HL-60 (cell line): ENCODE results near the gene XPC.

Source experiments
- DNase-seq, 2 experiments: peaks; one replicate each; pipeline ENCODE4 v3.0.0-alpha.2; 2010 to 2020; ENCODE audit warnings: low read depth in 1 of 2, low spot score in 1 of 2
- H3K27ac ChIP-seq: fragments of 250-450 bp; sonication (Bioruptor Pico); replicated peaks from 2 replicates; pipeline ENCODE4 v1.5.1; 2020; ENCODE audit warnings: mild to moderate bottlenecking, moderate library complexity
- H3K27me3 ChIP-seq: fragments of 250-450 bp; sonication (Bioruptor Pico); 2 replicates; pipeline ENCODE4 v1.5.1; 2021; ENCODE audit warnings: mild to moderate bottlenecking, moderate library complexity; ENCODE audit not compliant: insufficient read depth, poor library complexity, severe bottlenecking
- H3K4me3 ChIP-seq: replicated peaks from 2 replicates; pipeline ENCODE4 v1.5.1; 2011; ENCODE audit warnings: mild to moderate bottlenecking, control low read depth, low read length; ENCODE audit not compliant: insufficient read depth
- GABPA ChIP-seq: IDR thresholded peaks from 2 replicates; pipeline ENCODE4 v1.6.1; 2012; ENCODE audit warnings: low read depth
- POLR2AphosphoS5 ChIP-seq: IDR thresholded peaks from 2 replicates; pipeline ENCODE4 v1.6.1; 2012; ENCODE audit warnings: low read depth
- SPI1 ChIP-seq: IDR thresholded peaks from 2 replicates; pipeline ENCODE4 v1.6.1; 2012; ENCODE audit warnings: low read depth, mild to moderate bottlenecking, borderline replicate concordance
- TF ChIP-seq, protein P1 (sequence below): IDR thresholded peaks from 2 replicates; pipeline ENCODE4 v1.6.1; 2012; ENCODE audit warnings: low read depth; ENCODE audit not compliant: insufficient replicate concordance
- TF ChIP-seq, protein P2 (sequence below): IDR thresholded peaks from one replicate; pipeline ENCODE4 v1.5.1; 2011; ENCODE audit warnings: low read length, control low read depth, inconsistent platforms; ENCODE audit not compliant: insufficient read depth

The XPC gene

DNA sequence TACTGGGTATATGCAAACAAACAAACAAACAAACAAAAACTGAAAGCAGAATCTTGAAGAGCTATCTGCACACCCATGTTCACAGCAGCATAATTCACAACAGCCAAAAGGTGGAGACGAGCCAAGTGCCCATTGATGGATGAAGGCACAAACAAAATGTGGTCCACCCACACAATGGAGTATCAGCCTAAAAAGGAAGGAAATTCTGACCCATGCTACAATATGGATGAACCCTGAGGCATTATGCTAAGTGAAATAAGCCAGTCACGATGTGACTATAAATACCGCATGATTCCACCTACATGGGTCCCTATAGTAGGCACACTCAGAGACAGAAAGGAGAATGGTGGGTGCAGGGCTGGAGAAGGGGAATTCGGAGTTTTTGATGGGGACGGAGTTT lies 24.1 kb downstream of the XPC start:
- no peak overlapping the region for H3K27ac ChIP-seq
- H3K27me3 ChIP-seq: no peaks in the 10 kb centered on the region
- DNase-seq: no peak
- TF ChIP-seq POLR2AphosphoS5 (no peak), SPI1 (no peak), GABPA (no peak)
- TF ChIP-seq, protein P1, sequence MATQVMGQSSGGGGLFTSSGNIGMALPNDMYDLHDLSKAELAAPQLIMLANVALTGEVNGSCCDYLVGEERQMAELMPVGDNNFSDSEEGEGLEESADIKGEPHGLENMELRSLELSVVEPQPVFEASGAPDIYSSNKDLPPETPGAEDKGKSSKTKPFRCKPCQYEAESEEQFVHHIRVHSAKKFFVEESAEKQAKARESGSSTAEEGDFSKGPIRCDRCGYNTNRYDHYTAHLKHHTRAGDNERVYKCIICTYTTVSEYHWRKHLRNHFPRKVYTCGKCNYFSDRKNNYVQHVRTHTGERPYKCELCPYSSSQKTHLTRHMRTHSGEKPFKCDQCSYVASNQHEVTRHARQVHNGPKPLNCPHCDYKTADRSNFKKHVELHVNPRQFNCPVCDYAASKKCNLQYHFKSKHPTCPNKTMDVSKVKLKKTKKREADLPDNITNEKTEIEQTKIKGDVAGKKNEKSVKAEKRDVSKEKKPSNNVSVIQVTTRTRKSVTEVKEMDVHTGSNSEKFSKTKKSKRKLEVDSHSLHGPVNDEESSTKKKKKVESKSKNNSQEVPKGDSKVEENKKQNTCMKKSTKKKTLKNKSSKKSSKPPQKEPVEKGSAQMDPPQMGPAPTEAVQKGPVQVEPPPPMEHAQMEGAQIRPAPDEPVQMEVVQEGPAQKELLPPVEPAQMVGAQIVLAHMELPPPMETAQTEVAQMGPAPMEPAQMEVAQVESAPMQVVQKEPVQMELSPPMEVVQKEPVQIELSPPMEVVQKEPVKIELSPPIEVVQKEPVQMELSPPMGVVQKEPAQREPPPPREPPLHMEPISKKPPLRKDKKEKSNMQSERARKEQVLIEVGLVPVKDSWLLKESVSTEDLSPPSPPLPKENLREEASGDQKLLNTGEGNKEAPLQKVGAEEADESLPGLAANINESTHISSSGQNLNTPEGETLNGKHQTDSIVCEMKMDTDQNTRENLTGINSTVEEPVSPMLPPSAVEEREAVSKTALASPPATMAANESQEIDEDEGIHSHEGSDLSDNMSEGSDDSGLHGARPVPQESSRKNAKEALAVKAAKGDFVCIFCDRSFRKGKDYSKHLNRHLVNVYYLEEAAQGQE: no peak
- TF ChIP-seq, protein P2, sequence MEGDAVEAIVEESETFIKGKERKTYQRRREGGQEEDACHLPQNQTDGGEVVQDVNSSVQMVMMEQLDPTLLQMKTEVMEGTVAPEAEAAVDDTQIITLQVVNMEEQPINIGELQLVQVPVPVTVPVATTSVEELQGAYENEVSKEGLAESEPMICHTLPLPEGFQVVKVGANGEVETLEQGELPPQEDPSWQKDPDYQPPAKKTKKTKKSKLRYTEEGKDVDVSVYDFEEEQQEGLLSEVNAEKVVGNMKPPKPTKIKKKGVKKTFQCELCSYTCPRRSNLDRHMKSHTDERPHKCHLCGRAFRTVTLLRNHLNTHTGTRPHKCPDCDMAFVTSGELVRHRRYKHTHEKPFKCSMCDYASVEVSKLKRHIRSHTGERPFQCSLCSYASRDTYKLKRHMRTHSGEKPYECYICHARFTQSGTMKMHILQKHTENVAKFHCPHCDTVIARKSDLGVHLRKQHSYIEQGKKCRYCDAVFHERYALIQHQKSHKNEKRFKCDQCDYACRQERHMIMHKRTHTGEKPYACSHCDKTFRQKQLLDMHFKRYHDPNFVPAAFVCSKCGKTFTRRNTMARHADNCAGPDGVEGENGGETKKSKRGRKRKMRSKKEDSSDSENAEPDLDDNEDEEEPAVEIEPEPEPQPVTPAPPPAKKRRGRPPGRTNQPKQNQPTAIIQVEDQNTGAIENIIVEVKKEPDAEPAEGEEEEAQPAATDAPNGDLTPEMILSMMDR: no peak
- no peak overlapping the region for H3K4me3 ChIP-seq

DNA sequence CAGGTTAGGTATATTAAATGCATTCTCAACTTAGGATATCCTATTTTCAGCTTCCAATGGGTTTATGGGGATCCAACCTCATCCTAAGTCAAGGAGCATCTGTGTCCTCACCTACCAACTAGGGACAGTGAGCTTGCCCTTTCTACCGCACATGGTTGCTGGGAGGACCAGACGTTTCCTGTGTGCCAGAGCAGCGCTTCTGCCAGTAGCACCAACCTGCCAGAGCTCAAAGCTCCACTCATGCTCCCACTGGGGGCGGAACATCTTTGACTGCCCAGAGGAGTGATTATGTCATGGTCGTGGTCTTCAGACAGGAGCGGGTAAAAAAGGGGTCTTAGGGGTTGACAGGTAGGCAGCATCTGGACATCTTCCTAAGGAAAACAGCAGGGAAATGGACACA lies 24.7 kb downstream of the XPC start:
- Histone ChIP-seq H3K27me3 (no peaks in the 10 kb centered on the region), H3K4me3 (no peak overlapping the region), H3K27ac (no peak overlapping the region)
- TF ChIP-seq, protein P2: no peak
- TF ChIP-seq POLR2AphosphoS5 (no peak), SPI1 (no peak), GABPA (no peak)
- TF ChIP-seq, protein P1: no peak
- no peak for DNase-seq

DNA sequence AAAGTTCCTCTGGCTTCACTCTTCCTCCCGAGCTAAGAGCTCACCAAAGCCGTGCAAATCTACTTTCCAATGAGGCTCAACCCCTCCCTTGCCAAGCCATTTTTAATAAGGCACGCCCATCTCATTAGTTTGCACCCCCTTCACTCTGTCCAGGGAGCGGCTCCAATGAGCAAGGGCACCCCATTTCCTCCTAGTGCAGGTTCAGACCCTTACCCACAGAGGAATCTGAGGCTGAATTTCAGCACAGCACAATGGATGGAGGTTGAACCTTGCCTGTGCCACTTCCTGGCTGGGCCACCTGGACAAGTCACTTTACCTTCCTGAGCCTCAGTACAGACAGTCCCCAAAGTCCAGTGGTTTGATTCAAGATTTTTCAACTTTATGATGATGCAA lies 25.4 kb downstream of the XPC start:
- no peak for DNase-seq
- Histone ChIP-seq H3K4me3 (no peak overlapping the region), H3K27me3 (no peaks in the 10 kb centered on the region), H3K27ac (no peak overlapping the region)
- TF ChIP-seq SPI1 (no peak), GABPA (no peak), POLR2AphosphoS5 (no peak)
- TF ChIP-seq, protein P1: no peak
- TF ChIP-seq, protein P2: no peak
